ENCODE measurements around the gene TP53I13. TPM values are rescaled to one million over a fixed set of nuclear protein-coding genes. Genes with fewer than 3 reads are reported as not detected.

The TP53I13 gene
- total and polyA plus RNA-seq, 2 of the 13 experiments (the other 11 are each of a cell fraction or from before 2014, with no cell fraction given): 16.9 to 25.7 TPM

DNA sequence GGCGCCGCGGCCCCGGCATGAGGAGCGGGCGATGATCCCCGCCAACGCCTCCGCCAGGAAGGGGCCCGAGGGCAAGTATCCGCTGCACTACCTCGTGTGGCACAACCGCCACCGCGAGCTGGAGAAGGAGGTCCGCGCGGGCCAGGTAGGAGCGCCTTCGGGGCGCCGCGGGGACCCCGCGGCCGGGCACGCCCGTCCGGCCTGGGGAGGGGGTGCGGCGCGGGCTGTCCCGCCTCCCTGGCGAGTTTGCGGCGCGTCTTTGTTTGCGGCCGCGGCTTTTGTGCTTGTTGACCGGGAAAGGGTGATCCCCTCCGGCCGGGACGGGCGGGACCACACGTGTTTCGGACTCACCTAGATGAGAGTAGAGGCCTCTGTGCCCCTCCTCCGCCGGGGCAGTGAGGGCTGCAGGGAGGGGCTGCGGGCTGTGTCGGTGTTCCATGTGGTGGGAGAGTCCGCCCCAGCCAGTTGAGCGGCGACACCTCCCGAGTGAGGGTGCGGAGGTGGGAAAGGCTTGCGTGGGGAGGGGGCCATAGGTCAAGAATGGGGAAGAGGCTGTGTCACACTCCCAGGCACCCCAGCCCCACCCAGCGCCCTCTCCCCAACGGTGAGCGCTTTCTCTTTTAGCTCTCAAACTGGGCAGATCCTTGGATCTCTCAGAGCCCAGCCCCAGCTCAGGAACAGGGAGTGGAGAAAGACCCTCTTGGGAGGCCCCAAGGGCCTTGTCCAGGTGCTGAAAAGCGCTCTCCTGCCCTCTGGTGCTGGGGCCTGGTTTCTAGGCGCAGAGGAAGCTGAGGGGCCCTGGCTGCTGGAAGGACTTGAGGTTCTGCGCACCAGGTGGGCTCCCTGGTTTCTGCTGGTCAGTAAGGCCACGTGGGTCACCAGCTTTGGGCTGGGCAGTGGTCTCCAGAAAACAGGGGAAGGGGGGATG is 25.4 kb downstream of the TP53I13 start (continued):
- TF ChIP-seq, protein P1, sequence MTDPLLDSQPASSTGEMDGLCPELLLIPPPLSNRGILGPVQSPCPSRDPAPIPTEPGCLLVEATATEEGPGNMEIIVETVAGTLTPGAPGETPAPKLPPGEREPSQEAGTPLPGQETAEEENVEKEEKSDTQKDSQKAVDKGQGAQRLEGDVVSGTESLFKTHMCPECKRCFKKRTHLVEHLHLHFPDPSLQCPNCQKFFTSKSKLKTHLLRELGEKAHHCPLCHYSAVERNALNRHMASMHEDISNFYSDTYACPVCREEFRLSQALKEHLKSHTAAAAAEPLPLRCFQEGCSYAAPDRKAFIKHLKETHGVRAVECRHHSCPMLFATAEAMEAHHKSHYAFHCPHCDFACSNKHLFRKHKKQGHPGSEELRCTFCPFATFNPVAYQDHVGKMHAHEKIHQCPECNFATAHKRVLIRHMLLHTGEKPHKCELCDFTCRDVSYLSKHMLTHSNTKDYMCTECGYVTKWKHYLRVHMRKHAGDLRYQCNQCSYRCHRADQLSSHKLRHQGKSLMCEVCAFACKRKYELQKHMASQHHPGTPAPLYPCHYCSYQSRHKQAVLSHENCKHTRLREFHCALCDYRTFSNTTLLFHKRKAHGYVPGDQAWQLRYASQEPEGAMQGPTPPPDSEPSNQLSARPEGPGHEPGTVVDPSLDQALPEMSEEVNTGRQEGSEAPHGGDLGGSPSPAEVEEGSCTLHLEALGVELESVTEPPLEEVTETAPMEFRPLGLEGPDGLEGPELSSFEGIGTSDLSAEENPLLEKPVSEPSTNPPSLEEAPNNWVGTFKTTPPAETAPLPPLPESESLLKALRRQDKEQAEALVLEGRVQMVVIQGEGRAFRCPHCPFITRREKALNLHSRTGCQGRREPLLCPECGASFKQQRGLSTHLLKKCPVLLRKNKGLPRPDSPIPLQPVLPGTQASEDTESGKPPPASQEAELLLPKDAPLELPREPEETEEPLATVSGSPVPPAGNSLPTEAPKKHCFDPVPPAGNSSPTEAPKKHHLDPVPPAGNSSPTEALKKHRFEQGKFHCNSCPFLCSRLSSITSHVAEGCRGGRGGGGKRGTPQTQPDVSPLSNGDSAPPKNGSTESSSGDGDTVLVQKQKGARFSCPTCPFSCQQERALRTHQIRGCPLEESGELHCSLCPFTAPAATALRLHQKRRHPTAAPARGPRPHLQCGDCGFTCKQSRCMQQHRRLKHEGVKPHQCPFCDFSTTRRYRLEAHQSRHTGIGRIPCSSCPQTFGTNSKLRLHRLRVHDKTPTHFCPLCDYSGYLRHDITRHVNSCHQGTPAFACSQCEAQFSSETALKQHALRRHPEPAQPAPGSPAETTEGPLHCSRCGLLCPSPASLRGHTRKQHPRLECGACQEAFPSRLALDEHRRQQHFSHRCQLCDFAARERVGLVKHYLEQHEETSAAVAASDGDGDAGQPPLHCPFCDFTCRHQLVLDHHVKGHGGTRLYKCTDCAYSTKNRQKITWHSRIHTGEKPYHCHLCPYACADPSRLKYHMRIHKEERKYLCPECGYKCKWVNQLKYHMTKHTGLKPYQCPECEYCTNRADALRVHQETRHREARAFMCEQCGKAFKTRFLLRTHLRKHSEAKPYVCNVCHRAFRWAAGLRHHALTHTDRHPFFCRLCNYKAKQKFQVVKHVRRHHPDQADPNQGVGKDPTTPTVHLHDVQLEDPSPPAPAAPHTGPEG (CRISPR knock-in tag; IDR thresholded peaks at IDR 0.05): 0 out of 2 replicates have a peak, but pooled peaks have one; percentile 37
- TF ChIP-seq PRMT3 (CRISPR knock-in tag; IDR thresholded peaks at IDR 0.05; ENCODE audit: borderline replicate concordance, low read depth) (0 out of 2 replicates have a peak, but pooled peaks have one; percentile 40), TCF12 (IDR thresholded peaks at IDR 0.05) (no peak), TCF12 (CRISPR knock-in tag; IDR thresholded peaks at IDR 0.05) (no peak)

All from HepG2 (cell line).